HepG2 (cell line): Measurements from ENCODE around the gene TLR1. TPM values are rescaled to one million over a fixed set of nuclear protein-coding genes. Genes with fewer than 3 reads are reported as not detected.

Experiments
- ATAC-seq: fragments of 200-7000 bp; cut with Tn5 transposase; 3 replicates; pipeline ENCODE4 v1.9.1; 2020; ENCODE audit warnings: mild to moderate bottlenecking, moderate library complexity
- BruUV-seq: library from RNA; stranded (reverse); fragments of 400-500 nt; replicated peaks from 2 replicates; lab custom pipeline; 2021; lab: Mats Ljungman, UMichigan
- CTCF ChIA-PET: fragments of 300-600 bp; formaldehyde crosslinking; extraction: SDS; loops from one replicate; lab custom pipeline; 2021; ENCODE audit warnings: low total read pairs, inconsistent platforms, low intra/inter-chr PET ratio; lab: Yijun Ruan, JAX
- POLR2A ChIA-PET: fragments of 350-600 bp; sonication (Branson Sonifier 250); formaldehyde crosslinking; loops from one replicate; lab custom pipeline; 2020; ENCODE audit warnings: antibody characterized with exemption, inconsistent platforms; lab: Yijun Ruan, JAX
- DNase-seq: peaks from one replicate; pipeline ENCODE4 v3.0.0-alpha.2; 2015; ENCODE audit warnings: low spot score
- FAIRE-seq: peaks from 3 replicates; lab custom pipeline; 2011; peaks lifted over from hg19 to GRCh38; lab: Jason Lieb, UNC
- H2AFZ ChIP-seq: one replicate; pipeline ENCODE4 v1.6.1; 2011; ENCODE audit warnings: low read length, inconsistent platforms
- H3K27ac ChIP-seq: fragments of 300-600 bp; 3 replicates; pipeline ENCODE4 v1.8.0; 2011; ENCODE audit warnings: mixed run types, mild to moderate bottlenecking, mixed read lengths, low read length, inconsistent platforms; ENCODE audit not compliant: insufficient read depth; ENCODE audit errors: extremely low read length
- H3K27me3 ChIP-seq, 2 experiments: fragments of 200-600 bp in 1 of 2; 2 replicates in 1 of 2; 3 replicates in 1 of 2; pipeline versions ENCODE4 v1.6.0 to v1.8.0; 2011; ENCODE audit warnings: low read length in 2 of 2, mild to moderate bottlenecking in 2 of 2, moderate library complexity in 2 of 2, inconsistent platforms in 1 of 2; ENCODE audit not compliant: insufficient read depth in 2 of 2, control insufficient read depth in 1 of 2
- H3K36me3 ChIP-seq, 2 experiments: fragments of 200-600 bp in 1 of 2; replicated peaks in 1 of 2; 2 replicates in 1 of 2; 3 replicates in 1 of 2; pipeline versions ENCODE4 v1.5.1 to v1.8.0; 2011; ENCODE audit warnings: low read length in 2 of 2, inconsistent platforms in 1 of 2; ENCODE audit not compliant: insufficient read depth in 2 of 2, control insufficient read depth in 1 of 2
- H3K4me1 ChIP-seq: 2 replicates; pipeline ENCODE4 v1.5.1; 2012; ENCODE audit warnings: low read length, inconsistent platforms; ENCODE audit not compliant: insufficient read depth
- H3K4me2 ChIP-seq: 2 replicates; pipeline ENCODE4 v1.6.0; 2011; ENCODE audit warnings: low read depth, low read length, inconsistent platforms
- H3K4me3 ChIP-seq, 3 experiments: fragments of 200-600 bp in 1 of 3; sonication (generic), shearing (Covaris generic) in 1 of 3; replicated peaks in 1 of 3; 2 replicates each; pipeline ENCODE4 v1.5.1; 2011 to 2016; ENCODE audit warnings: low read length in 3 of 3, inconsistent platforms in 2 of 3, low read depth in 2 of 3, mild to moderate bottlenecking in 2 of 3, control low read depth in 1 of 3, mixed read lengths in 1 of 3; ENCODE audit not compliant: insufficient read depth in 1 of 3
- H3K79me2 ChIP-seq: one replicate; pipeline ENCODE4 v1.6.1; 2011; ENCODE audit warnings: low read length, inconsistent platforms; ENCODE audit not compliant: insufficient read depth
- H3K9ac ChIP-seq: 2 replicates; pipeline ENCODE4 v1.6.0; 2011; ENCODE audit warnings: mild to moderate bottlenecking, low read depth, low read length, inconsistent platforms; ENCODE audit not compliant: insufficient read depth
- H3K9me3 ChIP-seq: 2 replicates; pipeline ENCODE4 v1.5.1; 2012; ENCODE audit warnings: mild to moderate bottlenecking, low read length
- H4K20me1 ChIP-seq: 2 replicates; pipeline ENCODE4 v1.6.0; 2011; ENCODE audit warnings: inconsistent platforms, mild to moderate bottlenecking, low read length, moderate library complexity; ENCODE audit not compliant: insufficient read depth
- CCAR2 ChIP-seq: fragments of 200-400 bp; formaldehyde crosslinking; optimal IDR thresholded peaks from 2 replicates; pipeline ENCODE3; 2018; ENCODE audit warnings: low read depth, mild to moderate bottlenecking, low read length, moderate library complexity
- JUNB ChIP-seq: sonication (generic); formaldehyde crosslinking; IDR thresholded peaks from 2 replicates; pipeline ENCODE4 v1.8.0; 2022; ENCODE audit warnings: missing genetic modification reagents, mild to moderate bottlenecking, borderline replicate concordance
- PHF8 ChIP-seq: sonication (generic); formaldehyde crosslinking; IDR thresholded peaks from 2 replicates; pipeline ENCODE4 v1.5.0; 2020; ENCODE audit warnings: missing genetic modification reagents
- ZNF10 ChIP-seq: sonication (generic); formaldehyde crosslinking; IDR thresholded peaks from 2 replicates; pipeline ENCODE4 v1.4.0; 2020; ENCODE audit warnings: mild to moderate bottlenecking, low read depth, missing genetic modification reagents, borderline replicate concordance
- in situ Hi-C: cut with HindIII; loops from 2 replicates; pipeline ENCODE4 v1.10.0; 2017; ENCODE audit warnings: low pct_unique_long_range_greater_than_20kb; ENCODE audit not compliant: extremely low pct_ligation_motif_present
- intact Hi-C: fragments of 100-400 bp; cut with micrococcal nuclease; formaldehyde crosslinking; loops from one replicate; pipeline ENCODE4 v1.10.0; 2022; ENCODE audit not compliant: unreplicated experiment
- polyA plus RNA-seq, 8 experiments: library from polyadenylated mRNA; depleted of rRNA in 3 of 8; stranded (reverse) in 7 of 8; unstranded in 1 of 8; fragments of >200 nt; fragmentation: Illumina TruSeq in 4 of 8; extraction: Trizol in 4 of 8; gene quantifications; 2 replicates each; pipeline versions ENCODE4 v1.2.1 to v1.2.3, GENCODE V29; 2011 to 2016; ENCODE audit warnings: low read depth in 4 of 8, missing spikeins in 1 of 8, mixed read lengths in 1 of 8; ENCODE audit not compliant: insufficient read depth in 1 of 8
- total RNA-seq, 5 experiments: library from RNA; depleted of rRNA; stranded (reverse); fragments of >200 nt; fragmentation: Illumina TruSeq; extraction: Trizol; gene quantifications; 2 replicates each; pipeline ENCODE4 v1.2.3, GENCODE V29; 2016; ENCODE audit warnings: low read depth in 1 of 5
- TF ChIP-seq, protein P1 (sequence below): sonication (generic); formaldehyde crosslinking; conservative IDR thresholded peaks from 2 replicates; pipeline ENCODE4 v1.4.0; 2020; ENCODE audit warnings: mild to moderate bottlenecking, missing genetic modification reagents, moderate library complexity

The TLR1 gene
- total and polyA plus RNA-seq, 2 of the 13 experiments (the other 11 are each of a cell fraction or from before 2014, with no cell fraction given) = 0.08 to 0.11 TPM

DNA sequence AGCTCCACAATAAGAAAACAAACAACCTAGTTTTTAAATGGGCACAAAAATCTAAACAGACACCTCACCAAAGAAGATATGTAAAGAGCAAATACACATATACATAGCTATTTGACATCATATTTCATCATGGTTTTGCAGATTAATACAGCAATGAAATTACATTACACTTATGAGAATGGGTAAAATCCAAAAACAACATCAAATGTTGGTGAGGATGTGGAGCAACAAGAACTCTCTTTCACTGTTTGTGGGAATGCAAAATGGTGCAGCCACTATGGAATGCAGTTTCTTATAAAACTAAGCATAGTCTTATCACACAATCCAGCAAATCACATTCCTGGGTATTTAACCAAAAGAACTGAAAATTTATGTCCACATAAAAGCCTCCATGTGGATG, 27.1 kb upstream of the TLR1 start:
- Histone ChIP-seq H3K4me2 (no peak overlapping the region), H3K4me3 (no peak overlapping the region), H3K27me3 (no peaks in the 10 kb centered on the region; a peak in 1 of 5 replicates), H2AFZ (no peak overlapping the region), H3K4me1 (peaks cover 4% of the 10 kb centered on the region; the same call in 1 of the 2 replicates), H3K9me3 (no peaks in the 10 kb centered on the region), H3K36me3 (no peaks in the 10 kb centered on the region), H3K9ac (no peak overlapping the region), H3K27ac (no peak overlapping the region), H3K79me2 (no peaks in the 10 kb centered on the region), H4K20me1 (no peaks in the 10 kb centered on the region)
- DNase-seq (no peak), FAIRE-seq (no peak), ATAC-seq (no peak)
- POLR2A ChIA-PET = no interaction called here
- TF ChIP-seq ZNF10 (CRISPR knock-in tag) = no peak
- TF ChIP-seq, protein P1, sequence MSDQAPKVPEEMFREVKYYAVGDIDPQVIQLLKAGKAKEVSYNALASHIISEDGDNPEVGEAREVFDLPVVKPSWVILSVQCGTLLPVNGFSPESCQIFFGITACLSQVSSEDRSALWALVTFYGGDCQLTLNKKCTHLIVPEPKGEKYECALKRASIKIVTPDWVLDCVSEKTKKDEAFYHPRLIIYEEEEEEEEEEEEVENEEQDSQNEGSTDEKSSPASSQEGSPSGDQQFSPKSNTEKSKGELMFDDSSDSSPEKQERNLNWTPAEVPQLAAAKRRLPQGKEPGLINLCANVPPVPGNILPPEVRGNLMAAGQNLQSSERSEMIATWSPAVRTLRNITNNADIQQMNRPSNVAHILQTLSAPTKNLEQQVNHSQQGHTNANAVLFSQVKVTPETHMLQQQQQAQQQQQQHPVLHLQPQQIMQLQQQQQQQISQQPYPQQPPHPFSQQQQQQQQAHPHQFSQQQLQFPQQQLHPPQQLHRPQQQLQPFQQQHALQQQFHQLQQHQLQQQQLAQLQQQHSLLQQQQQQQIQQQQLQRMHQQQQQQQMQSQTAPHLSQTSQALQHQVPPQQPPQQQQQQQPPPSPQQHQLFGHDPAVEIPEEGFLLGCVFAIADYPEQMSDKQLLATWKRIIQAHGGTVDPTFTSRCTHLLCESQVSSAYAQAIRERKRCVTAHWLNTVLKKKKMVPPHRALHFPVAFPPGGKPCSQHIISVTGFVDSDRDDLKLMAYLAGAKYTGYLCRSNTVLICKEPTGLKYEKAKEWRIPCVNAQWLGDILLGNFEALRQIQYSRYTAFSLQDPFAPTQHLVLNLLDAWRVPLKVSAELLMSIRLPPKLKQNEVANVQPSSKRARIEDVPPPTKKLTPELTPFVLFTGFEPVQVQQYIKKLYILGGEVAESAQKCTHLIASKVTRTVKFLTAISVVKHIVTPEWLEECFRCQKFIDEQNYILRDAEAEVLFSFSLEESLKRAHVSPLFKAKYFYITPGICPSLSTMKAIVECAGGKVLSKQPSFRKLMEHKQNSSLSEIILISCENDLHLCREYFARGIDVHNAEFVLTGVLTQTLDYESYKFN (CRISPR knock-in tag) = no peak
- TF ChIP-seq PHF8 (CRISPR knock-in tag) = no peak
- TF ChIP-seq CCAR2 = no peak
- no peak for TF ChIP-seq JUNB (CRISPR knock-in tag)
- BruUV-seq = no TSS peak
- CTCF ChIA-PET = no interaction called here
- in situ Hi-C loops (no loop called here), intact Hi-C loops (no loop called here)
